ENCODE measurements around the gene CEP57L1. TPM values are rescaled to one million over a fixed set of nuclear protein-coding genes. Genes with fewer than 3 reads are reported as not detected.
A peak's percentile ranks its signal among the peaks of the same experiment; 100 is the strongest.

Gene CEP57L1
- total RNA-seq, 1 donor from 2014 or later: 4.7 TPM

GRCh38 chr6:109055771-109056235, 39.5 kb upstream of the CEP57L1 start:
- ChIA-PET POLR2A (no interaction called here), CTCF (no interaction called here)
- Mint-ChIP-seq H3K4me1 (peaks cover 44% of the 10 kb centered on the region), H3K9me3 (no peaks in the 10 kb centered on the region), H3K27ac (no peak overlapping the region), H3K27me3 (no peaks in the 10 kb centered on the region), H3K36me3 (ENCODE audit: low read depth) (no peaks in the 10 kb centered on the region), H3K4me3 (no peak overlapping the region)
- DNase-seq: no peak
- no peak for ATAC-seq (ENCODE audit: low read depth)
- TF ChIP-seq CTCF (IDR thresholded peaks at IDR 0.05): no peak
- intact Hi-C loops (cut with micrococcal nuclease): loop anchor here (5.0 kb wide), 1 partner anchor 34 kb away; no protein-coding TSS in a partner anchor

GRCh38 chr6:109056661-109057060, 38.6 kb upstream of the CEP57L1 start:
- Mint-ChIP-seq H3K27me3 (no peaks in the 10 kb centered on the region), H3K9me3 (no peaks in the 10 kb centered on the region), H3K4me3 (no peak overlapping the region), H3K27ac (no peak overlapping the region), H3K36me3 (ENCODE audit: low read depth) (no peaks in the 10 kb centered on the region), H3K4me1 (peaks cover 37% of the 10 kb centered on the region)
- DNase-seq: no peak
- ChIA-PET POLR2A (no interaction called here), CTCF (no interaction called here)
- no peak for TF ChIP-seq CTCF (IDR thresholded peaks at IDR 0.05)
- intact Hi-C loops (cut with micrococcal nuclease): loop anchor here (5.0 kb wide), 1 partner anchor 34 kb away; no protein-coding TSS in a partner anchor
- no peak for ATAC-seq (ENCODE audit: low read depth)

- H3K4me3 Mint-ChIP-seq: no peak overlapping the region
- TF ChIP-seq CTCF (IDR thresholded peaks at IDR 0.05): no peak
- no peaks in the 10 kb centered on the region for H3K9me3 Mint-ChIP-seq
- no peak for ATAC-seq (ENCODE audit: low read depth)
- ChIA-PET POLR2A (interaction anchor here (1.0 kb wide), 1 partner anchor 36 kb away, joined by 8 read pairs; the partner anchor contains the start of genes CEP57L1 and SESN1), CTCF (interaction anchor here (1.0 kb wide), 1 partner anchor 48 kb away, joined by 4 read pairs; no protein-coding TSS in a partner anchor)
- H3K27me3 Mint-ChIP-seq: no peaks in the 10 kb centered on the region
- DNase-seq: no peak
- peaks cover 19% of the 10 kb centered on the region for H3K4me1 Mint-ChIP-seq
- intact Hi-C loops (cut with micrococcal nuclease): loop anchor here (5.0 kb wide), 1 partner anchor 36 kb away; no protein-coding TSS in a partner anchor
- H3K27ac Mint-ChIP-seq: no peak overlapping the region
- H3K36me3 Mint-ChIP-seq (ENCODE audit: low read depth): no peaks in the 10 kb centered on the region
Measured at GRCh38 chr6:109058620-109059019, 36.7 kb upstream of the CEP57L1 start.

- DNase-seq: no peak
- H3K27ac Mint-ChIP-seq: no peak overlapping the region
- no peak for TF ChIP-seq CTCF (IDR thresholded peaks at IDR 0.05)
- H3K4me1 Mint-ChIP-seq: peaks cover 18% of the 10 kb centered on the region
- H3K27me3 Mint-ChIP-seq: no peaks in the 10 kb centered on the region
- ChIA-PET CTCF (interaction anchor here (1.0 kb wide), 1 partner anchor 49 kb away, joined by 4 read pairs; no protein-coding TSS in a partner anchor), POLR2A (interaction anchor here (1.0 kb wide), 1 partner anchor 36 kb away, joined by 8 read pairs; the partner anchor contains the start of genes CEP57L1 and SESN1)
- ATAC-seq (ENCODE audit: low read depth): no peak
- intact Hi-C loops (cut with micrococcal nuclease): loop anchor here (5.0 kb wide), 1 partner anchor 37 kb away; no protein-coding TSS in a partner anchor
- no peaks in the 10 kb centered on the region for H3K36me3 Mint-ChIP-seq (ENCODE audit: low read depth)
- no peaks in the 10 kb centered on the region for H3K9me3 Mint-ChIP-seq
- H3K4me3 Mint-ChIP-seq: no peak overlapping the region
Measured at GRCh38 chr6:109059153-109059552, 36.2 kb upstream of the CEP57L1 start.

- ATAC-seq (ENCODE audit: low read depth) (peak; percentile 62), DNase-seq (no peak)
- intact Hi-C loops (cut with micrococcal nuclease): loop anchor here (5.0 kb wide), 1 partner anchor 37 kb away; no protein-coding TSS in a partner anchor
- Mint-ChIP-seq H3K27ac (no peak overlapping the region), H3K4me3 (no peak overlapping the region), H3K4me1 (peaks cover 18% of the 10 kb centered on the region), H3K36me3 (ENCODE audit: low read depth) (no peaks in the 10 kb centered on the region), H3K9me3 (no peaks in the 10 kb centered on the region), H3K27me3 (no peaks in the 10 kb centered on the region)
- no peak for TF ChIP-seq CTCF (IDR thresholded peaks at IDR 0.05)
- ChIA-PET CTCF (interaction anchor here (0.6 to 1.0 kb wide), 2 partner anchors 13 to 49 kb away, joined by 3 to 4 read pairs; no protein-coding TSS in a partner anchor), POLR2A (no interaction called here)
Measured at GRCh38 chr6:109059571-109060021, 35.7 kb upstream of the CEP57L1 start.

All from activated B cell treated with CpG ODN at 0.5 μM for 24 hours (primary cell).